Erythroblast (primary cell): ENCODE data around the gene CCDC85A.

Experiments used
- GATA1 ChIP-seq: IDR thresholded peaks from 2 replicates; pipeline ENCODE4 v1.6.1; 2011; ENCODE audit warnings: low read depth, mild to moderate bottlenecking, control low read depth, low read length, moderate library complexity
- POLR2A ChIP-seq: IDR thresholded peaks from 2 replicates; pipeline ENCODE4 v1.6.1; 2011; ENCODE audit warnings: mild to moderate bottlenecking, low read length

DNA sequence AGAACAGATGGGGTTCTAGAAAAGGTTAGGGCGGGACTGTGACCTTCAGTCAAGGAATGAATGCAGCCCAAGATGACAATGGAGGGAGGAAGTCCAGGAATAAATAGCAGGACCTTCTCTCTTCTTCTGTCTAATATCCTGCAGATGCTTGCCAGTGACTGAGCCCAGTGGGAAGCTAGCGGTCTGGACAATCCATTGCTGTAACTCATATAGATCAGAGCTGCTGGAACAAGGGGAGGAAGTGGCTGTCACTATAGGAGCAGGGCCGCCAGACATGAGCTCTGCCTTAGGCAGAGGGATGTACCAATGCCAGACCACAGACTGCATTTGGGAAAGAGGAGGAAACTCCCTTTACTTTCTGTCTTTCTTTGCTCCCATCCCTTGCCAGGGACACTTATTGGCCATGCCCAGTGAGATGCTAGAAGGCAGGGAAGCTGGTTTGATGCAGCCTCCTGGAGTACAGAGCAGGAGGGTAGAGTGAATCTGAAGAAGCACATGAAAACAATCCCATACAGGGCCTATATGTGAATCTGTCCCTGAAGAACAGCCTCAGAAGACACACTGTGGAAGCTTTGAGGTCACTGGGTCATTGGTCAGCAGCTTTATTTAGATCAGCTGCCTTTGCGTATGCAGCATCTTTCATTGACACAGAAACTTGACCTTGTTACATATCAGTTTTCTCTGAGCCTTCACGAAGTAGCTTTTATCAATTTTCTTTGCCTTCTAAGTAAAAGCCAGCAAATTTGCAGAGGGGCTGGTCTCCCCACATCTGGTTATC, 65.4 kb downstream of the CCDC85A start:
- no peak for TF ChIP-seq POLR2A
- no peak for TF ChIP-seq GATA1
